C4-2B (cell line): Measurements from ENCODE around the gene MPP7.
"Not testable (repeated sequence)": the region's sequence is repeated elsewhere in the genome, so short reads cannot be mapped to it uniquely, and the experiment has no call there.

Experiments used
- H3K27ac ChIP-seq: fragments of 450-650 bp; 2 replicates; pipeline ENCODE4 v1.5.1; 2017
- CTCF ChIP-seq: fragments of 450-650 bp; conservative IDR thresholded peaks from 2 replicates; pipeline ENCODE4 v1.5.1; 2017; ENCODE audit warnings: mild to moderate bottlenecking
- ZFX ChIP-seq: fragments of 450-650 bp; IDR thresholded peaks from 2 replicates; pipeline ENCODE4 v1.6.1; 2017

The MPP7 gene

GRCh38 chr10:28302638-28303488 is at the start of gene MPP7:
MPP7 (minus strand) TSS chr10:28303064; CDS start chr10:28238604, 64,460 bp downstream.
- TF ChIP-seq ZFX (no peak), CTCF (peak; percentile 69)
- peak within 1 kb of the TSS; percentile 76 for H3K27ac ChIP-seq

DNA sequence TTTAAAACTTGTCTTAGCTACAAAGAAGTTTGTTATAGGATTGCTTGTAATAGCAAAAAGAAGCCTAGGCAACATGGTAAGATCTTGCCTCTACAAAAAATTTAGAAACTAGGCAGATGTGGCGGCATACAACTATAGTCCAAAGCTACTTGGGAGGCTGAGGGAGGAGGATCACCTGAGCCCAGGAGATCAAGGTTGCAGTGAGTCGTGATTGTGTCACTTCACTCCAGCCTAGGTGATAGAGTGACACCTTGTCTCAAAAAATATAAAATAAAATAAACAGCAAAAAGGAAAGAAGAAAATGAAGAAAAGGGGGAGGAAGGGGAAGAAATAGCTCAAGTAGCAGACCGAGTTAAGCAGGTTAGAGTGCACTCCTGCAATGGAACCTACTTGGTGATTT is 47.0 kb upstream of the MPP7 start:
- no peak overlapping the region for H3K27ac ChIP-seq
- no peak for TF ChIP-seq ZFX
- no peak for TF ChIP-seq CTCF

- no peak overlapping the region for H3K27ac ChIP-seq
- TF ChIP-seq ZFX (no peak), CTCF (no peak)
Measured at GRCh38 chr10:28343987-28344895, 41.4 kb upstream of the MPP7 start.

DNA sequence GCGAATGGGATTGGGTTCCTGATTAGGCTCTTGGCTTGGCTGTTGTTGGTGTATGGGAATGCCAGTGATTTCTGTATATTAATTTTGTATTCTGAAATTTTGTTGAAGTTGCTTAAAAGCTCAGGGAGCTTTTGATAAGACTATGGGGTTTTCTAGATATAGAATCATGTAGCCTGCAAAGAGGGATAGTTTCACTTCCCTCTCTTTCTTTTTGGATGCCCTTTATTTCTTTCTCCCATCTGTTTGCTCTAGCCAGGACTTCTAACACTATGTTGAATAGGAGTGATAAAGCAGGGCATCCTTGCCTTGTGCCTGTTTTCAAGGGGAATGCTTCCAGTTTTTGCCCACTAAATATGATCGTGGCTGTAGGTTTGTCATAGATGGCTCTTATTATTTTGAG is 40.4 kb upstream of the MPP7 start:
- H3K27ac ChIP-seq, result no peak overlapping the region
- no peak for TF ChIP-seq ZFX
- TF ChIP-seq CTCF, result no peak

- H3K27ac ChIP-seq, result not testable (repeated sequence)
Measured at GRCh38 chr10:28341679-28342078, 38.8 kb upstream of the MPP7 start.

DNA sequence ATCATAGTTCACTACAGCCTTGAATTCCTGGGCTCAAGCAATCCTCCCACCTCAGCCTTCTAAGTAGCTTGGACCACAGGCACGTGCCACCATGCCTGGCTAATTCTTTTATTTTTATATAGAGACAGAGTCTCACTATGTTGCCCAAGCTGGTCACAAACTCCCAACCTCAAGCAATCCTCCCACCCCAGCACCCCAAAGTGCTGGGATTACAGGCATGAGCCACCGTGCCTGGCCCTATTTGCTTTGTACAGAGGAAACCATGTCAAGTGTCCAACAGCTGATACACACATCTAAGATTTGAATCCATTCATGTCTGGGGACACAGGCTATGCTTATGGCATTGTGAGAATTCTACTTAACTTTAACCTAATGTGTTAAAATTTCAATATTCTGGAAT is 29.9 kb upstream of the MPP7 start:
- TF ChIP-seq ZFX (no peak), CTCF (no peak)
- no peak overlapping the region for H3K27ac ChIP-seq

DNA sequence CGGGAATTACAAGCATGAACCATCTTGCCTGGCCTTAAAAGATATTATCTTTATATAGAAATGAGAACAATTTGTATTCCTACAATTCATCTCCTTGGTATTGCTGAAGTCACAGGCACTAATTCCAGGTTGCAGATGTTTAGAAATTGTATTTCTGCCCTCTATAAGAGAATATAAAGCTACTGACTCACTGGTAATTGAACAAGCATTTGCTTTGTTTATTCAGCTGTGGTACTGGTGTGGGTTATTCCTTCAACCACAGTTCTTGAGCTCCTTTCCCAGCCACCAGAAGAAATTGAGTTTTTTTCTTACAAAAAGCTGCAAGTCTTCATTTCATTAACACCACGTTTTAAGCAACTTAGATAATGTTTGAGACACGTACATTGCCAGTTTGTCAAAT is 29.0 kb upstream of the MPP7 start:
- TF ChIP-seq CTCF (no peak), ZFX (no peak)
- no peak overlapping the region for H3K27ac ChIP-seq
